Lower leg skin (tissue), 3 donors: ENCODE data around the gene TTYH3.

Experiments
- POLR2A ChIP-seq, 2 donors: fragments of 450-650 bp; IDR thresholded peaks; one replicate each; pipeline ENCODE4 v1.6.1; 2016 to 2017; ENCODE audit warnings: antibody characterized with exemption in 2 of 2, mild to moderate bottlenecking in 1 of 2, moderate library complexity in 1 of 2
- TF ChIP-seq, protein P1 (sequence below), 3 donors: fragments of 450-650 bp; IDR thresholded peaks; one replicate each; pipeline ENCODE4 v1.5.1; 2016; ENCODE audit warnings: antibody characterized with exemption in 3 of 3, mild to moderate bottlenecking in 3 of 3, moderate library complexity in 2 of 3

DNA sequence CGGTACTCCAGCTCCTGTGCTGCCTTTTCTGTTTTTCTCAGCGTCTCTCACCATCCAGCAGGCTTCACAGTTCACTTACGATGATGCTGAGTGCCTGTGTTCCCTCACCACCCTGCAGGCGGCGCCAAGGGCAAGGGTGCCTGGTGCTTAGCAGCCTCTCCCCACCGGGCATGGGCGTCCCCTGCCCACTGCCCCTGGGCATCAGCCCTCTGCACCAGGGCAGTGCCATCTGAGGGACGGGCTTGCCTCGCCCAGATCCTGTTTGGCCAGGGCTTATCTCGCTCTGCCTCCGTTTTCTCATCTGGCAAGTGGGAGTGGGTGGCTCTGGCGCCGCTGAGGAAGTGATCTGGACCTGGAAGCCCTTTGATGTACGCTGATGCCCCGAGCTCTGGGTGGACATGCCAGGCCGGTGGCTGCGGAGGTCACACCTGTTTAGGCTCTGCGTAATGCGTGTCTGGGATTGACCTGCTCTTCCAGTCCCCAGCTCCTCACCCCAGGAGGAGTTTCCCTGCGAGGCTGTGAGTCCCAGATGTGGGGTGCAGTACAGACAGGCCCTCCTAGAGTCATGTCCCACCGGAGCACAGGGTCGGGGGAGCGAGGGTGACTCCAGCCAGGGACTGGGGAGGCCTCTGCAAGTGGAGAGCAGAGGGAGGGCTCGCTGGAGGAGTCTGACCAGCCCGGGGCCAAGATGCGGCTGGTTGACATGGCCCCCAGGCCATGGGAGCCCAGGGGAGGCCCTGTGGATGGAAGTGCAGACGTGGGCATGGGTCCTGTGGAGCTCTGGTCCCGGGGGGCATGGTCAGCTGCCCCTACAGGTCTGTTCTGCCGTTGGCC lies 11.8 kb downstream of the TTYH3 start:
- TF ChIP-seq, protein P1, sequence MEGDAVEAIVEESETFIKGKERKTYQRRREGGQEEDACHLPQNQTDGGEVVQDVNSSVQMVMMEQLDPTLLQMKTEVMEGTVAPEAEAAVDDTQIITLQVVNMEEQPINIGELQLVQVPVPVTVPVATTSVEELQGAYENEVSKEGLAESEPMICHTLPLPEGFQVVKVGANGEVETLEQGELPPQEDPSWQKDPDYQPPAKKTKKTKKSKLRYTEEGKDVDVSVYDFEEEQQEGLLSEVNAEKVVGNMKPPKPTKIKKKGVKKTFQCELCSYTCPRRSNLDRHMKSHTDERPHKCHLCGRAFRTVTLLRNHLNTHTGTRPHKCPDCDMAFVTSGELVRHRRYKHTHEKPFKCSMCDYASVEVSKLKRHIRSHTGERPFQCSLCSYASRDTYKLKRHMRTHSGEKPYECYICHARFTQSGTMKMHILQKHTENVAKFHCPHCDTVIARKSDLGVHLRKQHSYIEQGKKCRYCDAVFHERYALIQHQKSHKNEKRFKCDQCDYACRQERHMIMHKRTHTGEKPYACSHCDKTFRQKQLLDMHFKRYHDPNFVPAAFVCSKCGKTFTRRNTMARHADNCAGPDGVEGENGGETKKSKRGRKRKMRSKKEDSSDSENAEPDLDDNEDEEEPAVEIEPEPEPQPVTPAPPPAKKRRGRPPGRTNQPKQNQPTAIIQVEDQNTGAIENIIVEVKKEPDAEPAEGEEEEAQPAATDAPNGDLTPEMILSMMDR (IDR thresholded peaks at IDR 0.05): no peak
- TF ChIP-seq POLR2A (IDR thresholded peaks at IDR 0.05): no peak
